SK-N-SH (cell line): ENCODE results near the gene RAI1. TPM values are rescaled to one million over a fixed set of nuclear protein-coding genes. Genes with fewer than 3 reads are reported as not detected.
A peak's percentile ranks its signal among the peaks of the same experiment; 100 is the strongest.

Experiments
- CTCF ChIA-PET: fragments of 300-600, 350-600 bp; formaldehyde crosslinking; extraction: SDS; loops from one replicate; lab custom pipeline; 2021; lab: Yijun Ruan, JAX
- POLR2A ChIA-PET: fragments of 350-600 bp; sonication (Branson Sonifier 250); formaldehyde crosslinking; extraction: SDS; loops from one replicate; lab custom pipeline; 2020; ENCODE audit warnings: antibody characterized with exemption, inconsistent platforms; lab: Yijun Ruan, JAX
- DNase-seq: peaks from one replicate; pipeline ENCODE4 v3.0.0; 2012
- H2AFZ ChIP-seq: fragments of 200-600 bp; sonication (generic); 2 replicates; pipeline ENCODE4 v1.8.1; 2016; ENCODE audit warnings: antibody characterized with exemption, mild to moderate bottlenecking, low read depth
- H3F3A ChIP-seq: fragments of 200-600 bp; sonication (generic); replicated peaks from 2 replicates; pipeline ENCODE3; 2016; ENCODE audit warnings: antibody characterized with exemption, mild to moderate bottlenecking; ENCODE audit not compliant: insufficient read depth
- H3K27ac ChIP-seq, 2 experiments: fragments of 200-500 bp in 1 of 2; fragments of 200-600 bp in 1 of 2; sonication (Bioruptor generic) in 1 of 2; sonication (generic), shearing (Covaris generic) in 1 of 2; 2 replicates each; pipeline versions ENCODE4 v1.5.1 to v1.6.1; 2014 to 2016; ENCODE audit warnings: low read depth in 2 of 2, inconsistent platforms in 1 of 2, low read length in 1 of 2, mild to moderate bottlenecking in 1 of 2, mixed read lengths in 1 of 2
- H3K27me3 ChIP-seq: fragments of 200-600 bp; sonication (generic), shearing (Covaris generic); 2 replicates; pipeline ENCODE4 v1.6.1; 2016; ENCODE audit warnings: mixed run types; ENCODE audit not compliant: insufficient read depth
- H3K36me3 ChIP-seq, 2 experiments: fragments of 200-500 bp in 1 of 2; fragments of 200-600 bp in 1 of 2; sonication (Bioruptor generic) in 1 of 2; sonication (generic) in 1 of 2; replicated peaks in 1 of 2; 2 replicates each; pipeline versions ENCODE3 to v1.5.1; 2014 to 2016; ENCODE audit warnings: low read length in 1 of 2, mild to moderate bottlenecking in 1 of 2; ENCODE audit not compliant: insufficient read depth in 2 of 2, control insufficient read depth in 1 of 2
- H3K4me1 ChIP-seq, 2 experiments: fragments of 200-500 bp in 1 of 2; fragments of 200-600 bp in 1 of 2; sonication (Bioruptor generic) in 1 of 2; sonication (generic), shearing (Covaris generic) in 1 of 2; 2 replicates each; pipeline versions ENCODE4 v1.5.1 to v1.6.1; 2014 to 2016; ENCODE audit warnings: low read depth in 1 of 2, low read length in 1 of 2, mixed run types in 1 of 2; ENCODE audit not compliant: insufficient read depth in 2 of 2, control insufficient read depth in 1 of 2
- H3K4me2 ChIP-seq: fragments of 200-600 bp; sonication (generic), shearing (Covaris generic); 2 replicates; pipeline ENCODE4 v1.6.1; 2017; ENCODE audit warnings: mixed run types
- H3K4me3 ChIP-seq, 2 experiments: fragments of 200-500 bp in 1 of 2; fragments of 200-600 bp in 1 of 2; sonication (Bioruptor generic) in 1 of 2; sonication (generic), shearing (Covaris generic) in 1 of 2; 2 replicates each; pipeline versions ENCODE4 v1.5.1 to v1.8.1; 2014 to 2016; ENCODE audit warnings: low read depth in 2 of 2, inconsistent platforms in 1 of 2, low read length in 1 of 2, mild to moderate bottlenecking in 1 of 2, mixed read lengths in 1 of 2, moderate library complexity in 1 of 2
- H3K79me2 ChIP-seq: fragments of 200-600 bp; sonication (generic); 2 replicates; pipeline ENCODE4 v1.8.1; 2017; ENCODE audit warnings: mild to moderate bottlenecking; ENCODE audit not compliant: insufficient read depth
- H3K9ac ChIP-seq: fragments of 200-600 bp; sonication (generic); 2 replicates; pipeline ENCODE4 v1.6.1; 2017; ENCODE audit warnings: mixed run types
- H3K9me2 ChIP-seq: fragments of 200-600 bp; sonication (generic); 2 replicates; pipeline ENCODE4 v1.6.1; 2017; ENCODE audit warnings: mixed run types
- H3K9me3 ChIP-seq: fragments of 200-600 bp; sonication (generic); 2 replicates; pipeline ENCODE4 v1.6.1; 2017; ENCODE audit warnings: mixed run types, mild to moderate bottlenecking, moderate library complexity
- H4K20me1 ChIP-seq: fragments of 200-600 bp; sonication (generic); 2 replicates; pipeline ENCODE4 v1.6.1; 2017; ENCODE audit warnings: mild to moderate bottlenecking, mixed run types; ENCODE audit not compliant: insufficient read depth
- CTCF ChIP-seq: fragments of 200-600 bp; sonication (generic); IDR thresholded peaks from 2 replicates; pipeline ENCODE4 v1.6.1; 2017; ENCODE audit warnings: antibody characterized with exemption, mild to moderate bottlenecking, moderate library complexity
- EP300 ChIP-seq, 2 experiments: IDR thresholded peaks; 2 replicates each; pipeline versions ENCODE4 v1.4.0 to v1.6.1; 2012; ENCODE audit warnings: borderline replicate concordance in 1 of 2, low read depth in 1 of 2, low read length in 1 of 2
- FOXJ3 ChIP-seq: sonication (generic); formaldehyde crosslinking; IDR thresholded peaks from 2 replicates; pipeline ENCODE4 v1.5.1; 2020; ENCODE audit warnings: mild to moderate bottlenecking, missing genetic modification reagents
- FOXM1 ChIP-seq: IDR thresholded peaks from 2 replicates; pipeline ENCODE4 v1.4.0; 2012; ENCODE audit warnings: low read depth, mild to moderate bottlenecking
- GABPA ChIP-seq: IDR thresholded peaks from 2 replicates; pipeline ENCODE4 v1.4.0; 2012; ENCODE audit warnings: low read depth, mild to moderate bottlenecking
- MAX ChIP-seq: IDR thresholded peaks from 2 replicates; pipeline ENCODE4 v1.4.0; 2012; ENCODE audit warnings: low read depth
- MEF2A ChIP-seq: IDR thresholded peaks from 2 replicates; pipeline ENCODE4 v1.4.0; 2012; ENCODE audit warnings: low read depth, borderline replicate concordance
- MXI1 ChIP-seq: IDR thresholded peaks from 2 replicates; pipeline ENCODE4 v1.6.1; 2012; ENCODE audit warnings: mild to moderate bottlenecking, low read depth, low read length, improper control_type of control experiment
- POLR2AphosphoS5 ChIP-seq: IDR thresholded peaks from 2 replicates; pipeline ENCODE4 v1.6.1; 2012; ENCODE audit warnings: low read depth, low read length
- RAD21 ChIP-seq: IDR thresholded peaks from 2 replicates; pipeline ENCODE4 v1.6.1; 2012; ENCODE audit warnings: mild to moderate bottlenecking, low read length
- RCOR1 ChIP-seq: fragments of 150-350 bp; IDR thresholded peaks from 2 replicates; pipeline ENCODE4 v1.6.1; 2017; ENCODE audit warnings: antibody characterized with exemption, low read length
- REST ChIP-seq: IDR thresholded peaks from 2 replicates; pipeline ENCODE4 v1.6.1; 2012; ENCODE audit warnings: mild to moderate bottlenecking, low read depth, low read length, moderate library complexity
- RXRA ChIP-seq: IDR thresholded peaks from 2 replicates; pipeline ENCODE4 v1.4.0; 2012; ENCODE audit warnings: low read depth, mild to moderate bottlenecking, borderline replicate concordance
- SIN3A ChIP-seq: IDR thresholded peaks from 2 replicates; pipeline ENCODE4 v1.6.1; 2012; ENCODE audit warnings: low read depth, mild to moderate bottlenecking, low read length, moderate library complexity, borderline replicate concordance
- SMC3 ChIP-seq: IDR thresholded peaks from 2 replicates; pipeline ENCODE4 v1.6.1; 2012; ENCODE audit warnings: low read depth, low read length, improper control_type of control experiment
- TEAD4 ChIP-seq: IDR thresholded peaks from 2 replicates; pipeline ENCODE4 v1.4.0; 2012; ENCODE audit warnings: mild to moderate bottlenecking, borderline replicate concordance; ENCODE audit not compliant: insufficient read depth
- USF1 ChIP-seq: IDR thresholded peaks from 2 replicates; pipeline ENCODE4 v1.4.0; 2012; ENCODE audit warnings: low read depth, borderline replicate concordance
- WGBS: methylation state at CpG from one replicate; pipeline ENCODE4 v1.1.6; 2017; ENCODE audit warnings: low lambda C conversion rate; 5-methylcytosine and 5-hydroxymethylcytosine counted together
- polyA plus RNA-seq, 3 experiments: library from polyadenylated mRNA; depleted of rRNA; stranded (reverse); fragments of >200 nt; gene quantifications; 2 replicates each; pipeline ENCODE4 v1.2.3, GENCODE V29; 2012

RAI1 gene
- polyA plus RNA-seq, 1 of the 3 experiments (the other 2 are of a cell fraction): 4.7 TPM

GRCh38 chr17:17814162-17815061 lies 133.2 kb downstream of the RAI1 start:
- Histone ChIP-seq H3K9ac (no peak overlapping the region), H3K27me3 (no peaks in the 10 kb centered on the region), H2AFZ (no peak overlapping the region), H3F3A (peaks cover 14% of the 10 kb centered on the region)
- CTCF ChIA-PET: interaction anchor here (0.6 to 5.3 kb wide), 18 partner anchors 7 to 219 kb away, joined by 3 to 58 read pairs (median 10); partner anchors contain the start of gene SREBF1
- WGBS: 81% methylated on average over 4 of the region's 20 CpGs
- TF ChIP-seq FOXJ3 (no peak), POLR2AphosphoS5 (no peak), MAX (no peak), CTCF (no peak), MEF2A (no peak), SIN3A (no peak), EP300 (IDR thresholded peaks at IDR 0.05; ENCODE audit: borderline replicate concordance in 1 of 2, low read depth in 1 of 2, low read length in 1 of 2) (no peak), GABPA (no peak), MXI1 (no peak), USF1 (no peak), REST (no peak), RCOR1 (no peak), TEAD4 (no peak), FOXM1 (no peak), SMC3 (no peak), RAD21 (no peak), RXRA (no peak)
- TF ChIP-seq, all 33 proteins: peak for 0
- Histone ChIP-seq H4K20me1 (no peaks in the 10 kb centered on the region), H3K9me3 (no peaks in the 10 kb centered on the region), H3K79me2 (no peaks in the 10 kb centered on the region), H3K36me3 (peaks cover 2 to 76% of the 10 kb centered on the region in 2 experiments), H3K4me1 (peaks cover 2 to 67% of the 10 kb centered on the region in 2 experiments; a peak in 3 of 4 replicates), H3K4me2 (no peak overlapping the region), H3K4me3 (no peak overlapping the region), H3K27ac (peak overlapping the region in 1 of 2 experiments; percentile 67; a peak in 1 of 4 replicates), H3K9me2 (no peaks in the 10 kb centered on the region)
- POLR2A ChIA-PET: interaction anchor here (1.0 to 2.0 kb wide), 5 partner anchors 8 to 24 kb away, joined by 3 to 5 read pairs (median 4); no protein-coding TSS in a partner anchor
- DNase-seq: no peak
